Measurements from ENCODE around the gene H1-8.

The H1-8 gene

DNA sequence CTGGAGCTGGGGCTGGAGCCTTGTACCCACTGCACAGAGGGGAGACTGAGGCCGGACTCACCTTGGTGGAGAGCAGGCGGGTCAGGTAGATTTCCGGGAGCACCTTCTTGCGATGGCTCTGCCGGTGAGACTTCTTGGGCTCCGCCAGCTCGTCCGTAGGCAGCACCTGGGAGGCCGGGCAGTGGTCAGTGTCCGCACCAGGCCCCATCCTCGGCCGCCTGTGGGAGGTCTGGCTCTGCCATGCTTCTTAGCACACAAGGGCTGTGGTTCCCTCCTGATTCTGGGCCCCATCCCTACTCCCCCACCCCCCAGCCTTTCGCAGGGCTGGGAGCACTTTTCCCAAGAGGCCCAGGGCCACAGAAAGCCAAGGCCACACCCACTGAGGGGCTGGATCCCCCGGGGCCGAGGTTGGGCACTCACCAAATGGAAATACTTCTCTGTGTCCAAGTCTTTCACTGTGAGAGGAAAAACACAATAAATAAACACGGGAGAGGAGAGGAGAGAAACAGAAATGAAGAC, 17.4 kb downstream of the H1-8 start:
- no peak for DNase-seq
- TF ChIP-seq GATA1 (IDR thresholded peaks at IDR 0.05; ENCODE audit: low read depth, low read length) (no peak), POLR2A (IDR thresholded peaks at IDR 0.05; ENCODE audit: low read length) (no peak)

DNA sequence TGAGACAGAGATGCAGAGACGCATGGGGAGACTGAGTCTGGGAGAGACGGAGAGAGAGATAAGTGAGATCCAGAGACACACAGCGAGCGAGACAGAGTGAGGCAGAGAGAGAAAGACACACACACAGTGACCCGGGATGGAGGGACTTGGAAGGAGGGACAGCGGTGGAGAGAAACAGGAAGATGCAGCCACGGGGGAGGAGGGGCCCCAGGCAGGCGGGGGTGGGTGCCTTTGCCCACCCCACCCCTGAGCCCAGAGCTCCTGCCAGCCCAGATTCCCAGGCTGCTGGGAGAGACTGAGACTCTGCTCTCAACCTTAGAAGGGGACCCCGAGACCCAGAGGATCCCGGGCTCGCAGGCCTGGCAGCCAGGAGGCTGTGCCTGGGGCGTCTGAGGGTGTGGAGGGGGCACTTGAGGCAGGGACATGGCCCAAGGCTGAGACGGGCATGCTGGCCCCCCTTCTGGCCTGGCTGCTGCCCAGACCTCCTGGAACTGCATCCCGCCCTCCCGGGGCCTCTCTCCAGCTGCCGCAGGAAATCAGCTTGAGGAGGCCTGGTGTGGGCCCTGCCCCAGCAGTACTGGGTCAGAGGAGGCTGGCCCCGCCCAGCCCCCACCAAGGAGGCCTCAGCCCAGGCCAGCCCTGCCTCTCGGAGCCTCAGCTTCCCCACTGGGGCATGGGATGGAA, 18.1 kb downstream of the H1-8 start:
- TF ChIP-seq POLR2A (IDR thresholded peaks at IDR 0.05; ENCODE audit: low read length): no peak
- TF ChIP-seq GATA1 (IDR thresholded peaks at IDR 0.05; ENCODE audit: low read depth, low read length): no peak
- DNase-seq: no peak

DNA sequence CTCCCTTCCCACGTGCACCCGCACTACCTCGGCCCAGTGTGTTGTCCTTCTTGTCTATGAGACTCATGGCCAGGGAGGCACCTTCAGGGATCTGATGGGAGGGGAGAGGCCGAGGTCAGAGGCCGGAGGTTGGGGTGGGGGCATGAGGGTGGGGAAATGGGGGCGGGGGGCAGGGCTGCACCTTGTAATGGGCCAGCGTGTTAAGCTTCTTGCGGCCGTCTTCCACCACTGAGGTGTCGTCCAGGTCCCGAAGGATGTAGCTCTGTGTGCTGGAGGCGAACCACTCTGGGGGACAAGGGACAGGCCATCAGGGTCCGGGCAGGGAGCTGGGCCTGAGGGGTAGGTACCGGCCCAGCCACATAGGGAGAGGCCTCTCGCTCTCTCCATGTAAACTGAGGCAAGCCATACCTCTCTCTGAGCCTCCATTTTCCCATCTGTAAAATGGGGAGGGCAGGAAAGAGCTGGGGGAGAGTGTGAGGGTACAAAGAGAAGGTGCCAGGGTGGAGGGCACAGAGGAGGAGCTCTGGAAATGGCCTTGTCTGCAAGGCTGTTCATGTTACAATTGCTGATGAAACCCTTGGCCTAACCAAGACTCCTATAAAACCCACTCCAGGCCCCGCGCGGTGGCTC, 18.8 kb downstream of the H1-8 start:
- TF ChIP-seq POLR2A (IDR thresholded peaks at IDR 0.05; ENCODE audit: low read length) (no peak), GATA1 (IDR thresholded peaks at IDR 0.05; ENCODE audit: low read depth, low read length) (no peak)
- DNase-seq: no peak

GRCh38 chr3:129562803-129563202, 19.8 kb downstream of the H1-8 start:
- TF ChIP-seq GATA1 (IDR thresholded peaks at IDR 0.05; ENCODE audit: low read depth, low read length): no peak
- TF ChIP-seq POLR2A (IDR thresholded peaks at IDR 0.05; ENCODE audit: low read length): no peak
- DNase-seq: no peak

DNA sequence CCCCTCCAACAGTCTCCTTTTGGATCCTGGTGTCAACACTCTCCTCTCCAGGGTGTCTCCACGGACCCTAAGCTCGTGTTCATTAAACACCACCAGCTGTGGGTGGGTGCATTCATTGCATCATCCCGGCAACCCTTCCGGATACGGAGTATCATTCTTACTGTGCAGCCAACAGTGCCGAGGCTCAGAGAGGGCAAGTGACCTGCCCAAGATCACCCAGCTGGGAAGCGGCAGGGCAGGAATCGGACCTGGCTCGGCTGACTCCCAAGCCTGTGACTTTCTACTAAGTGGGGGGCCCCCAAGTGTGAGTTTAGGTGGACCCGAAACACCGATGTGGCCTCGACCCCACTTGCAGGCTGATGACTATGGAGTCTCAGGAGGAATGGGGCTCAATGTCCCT, 20.4 kb downstream of the H1-8 start:
- TF ChIP-seq POLR2A (IDR thresholded peaks at IDR 0.05; ENCODE audit: low read length) (no peak), GATA1 (IDR thresholded peaks at IDR 0.05; ENCODE audit: low read depth, low read length) (no peak)
- DNase-seq: no peak

DNA sequence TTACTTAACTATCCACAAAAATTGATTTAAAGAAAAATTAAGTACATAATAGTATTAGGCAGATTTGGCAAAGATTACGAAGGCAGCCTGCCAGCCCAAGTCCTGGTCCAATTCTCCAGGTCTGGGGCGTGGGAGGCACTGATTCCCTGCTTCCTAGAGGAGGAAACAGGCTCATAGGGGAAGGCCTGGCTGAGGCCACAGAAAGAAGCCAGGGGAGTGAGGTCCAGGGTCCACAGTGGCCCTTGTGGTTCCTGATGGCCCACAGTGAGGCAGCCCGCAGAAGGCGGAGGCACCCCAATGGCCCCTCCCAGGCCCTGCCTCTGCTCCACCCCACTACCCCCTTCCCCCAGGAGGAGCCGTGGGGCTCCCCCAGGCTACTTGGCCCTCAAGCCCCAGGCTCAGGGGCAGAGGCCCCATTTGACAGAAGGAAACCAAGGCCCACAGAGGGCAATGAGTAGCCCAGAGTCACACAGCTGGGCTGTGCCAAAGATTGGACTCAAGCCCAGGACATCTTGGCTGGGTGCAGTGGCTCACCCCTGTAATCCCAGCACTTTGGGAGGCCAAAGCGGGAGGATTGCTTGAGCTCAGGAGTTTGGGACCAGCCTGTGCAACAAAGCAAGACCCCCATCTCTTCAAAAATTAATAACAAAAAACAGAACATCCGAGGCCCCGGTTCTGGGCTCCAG, 21.0 kb downstream of the H1-8 start:
- no peak for DNase-seq
- TF ChIP-seq POLR2A (IDR thresholded peaks at IDR 0.05; ENCODE audit: low read length): no peak

DNA sequence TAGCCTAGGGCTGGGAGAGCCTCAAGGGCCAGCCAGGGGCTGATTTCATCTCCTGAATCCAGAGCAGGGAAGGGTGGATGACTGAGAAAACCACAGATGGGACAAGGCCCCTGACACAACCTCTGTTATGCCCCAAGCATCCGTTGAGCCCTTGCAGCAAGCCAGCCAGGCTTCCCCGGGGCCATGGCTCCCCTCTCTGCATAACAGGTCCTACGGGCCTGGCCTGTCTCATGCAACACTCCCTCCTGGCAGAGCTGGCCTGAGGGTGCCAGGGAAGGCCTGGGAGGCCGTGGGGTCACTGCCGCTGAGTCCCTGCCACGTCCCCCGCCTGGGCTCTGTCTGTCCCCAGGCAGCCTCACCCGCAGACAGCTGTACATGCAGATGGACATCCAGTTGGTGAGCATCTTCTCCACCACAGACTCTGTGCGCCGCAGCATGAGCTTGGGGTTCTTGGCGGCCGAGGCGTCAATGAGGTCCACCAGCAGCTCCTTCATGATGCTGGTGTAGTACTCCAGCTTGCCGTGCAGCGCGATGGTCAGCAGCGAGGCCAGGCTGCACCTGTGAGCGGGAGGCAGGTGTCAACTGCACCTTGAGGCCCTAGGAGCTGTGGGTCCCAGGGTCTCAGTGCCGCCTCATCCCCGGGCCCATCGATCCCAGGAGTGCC, 22.1 kb downstream of the H1-8 start:
- DNase-seq: no peak
- TF ChIP-seq GATA1 (IDR thresholded peaks at IDR 0.05; ENCODE audit: low read depth, low read length): no peak
- TF ChIP-seq POLR2A (IDR thresholded peaks at IDR 0.05; ENCODE audit: low read length): no peak

DNA sequence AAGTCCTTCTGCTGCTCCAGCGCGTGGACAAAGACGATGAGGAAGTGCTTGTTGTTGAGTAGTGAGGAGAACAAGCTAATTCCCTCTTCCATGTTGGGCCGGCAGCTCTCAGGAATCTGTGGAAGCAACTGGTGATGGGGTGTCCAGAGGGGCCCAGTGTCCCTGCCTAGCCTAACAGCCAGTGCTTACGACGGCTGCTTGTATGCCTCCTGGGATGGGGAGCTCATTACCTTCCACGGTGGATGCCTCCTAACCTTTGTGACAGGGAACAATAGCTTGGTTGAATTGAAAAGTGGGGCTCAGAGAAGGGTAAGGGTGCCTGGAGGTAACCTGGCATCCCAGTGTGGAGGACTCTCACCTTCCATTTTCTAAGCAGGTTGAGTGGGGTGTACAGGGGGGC, 22.9 kb downstream of the H1-8 start:
- TF ChIP-seq POLR2A (IDR thresholded peaks at IDR 0.05; ENCODE audit: low read length) (no peak), GATA1 (IDR thresholded peaks at IDR 0.05; ENCODE audit: low read depth, low read length) (no peak)
- no peak for DNase-seq

DNA sequence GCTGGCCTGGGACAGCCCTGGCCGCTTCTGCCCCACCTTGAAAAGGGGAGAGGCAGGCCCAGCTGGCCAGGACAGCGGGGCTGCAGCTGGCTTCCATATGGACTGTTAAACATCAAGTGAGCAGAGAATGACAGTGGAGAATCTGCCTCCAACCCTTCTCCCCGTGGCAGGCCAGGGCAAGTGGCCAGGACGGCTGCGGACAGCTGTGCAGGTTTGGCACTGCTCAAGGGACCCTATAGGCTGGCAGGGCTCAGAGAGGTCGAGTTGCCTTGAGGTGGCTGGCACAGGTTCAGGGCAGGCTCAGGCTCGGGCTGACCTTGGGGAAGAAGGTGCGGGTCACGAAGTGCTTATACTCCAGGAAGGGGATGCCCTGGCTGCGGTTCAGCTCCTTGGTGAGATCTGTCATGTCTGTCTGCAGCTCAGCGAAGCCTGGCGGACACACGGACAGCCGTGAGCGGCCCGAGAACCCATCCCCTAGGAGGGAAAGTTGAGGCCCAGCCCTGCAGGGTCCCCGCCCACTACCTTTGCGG, 24.3 kb downstream of the H1-8 start:
- DNase-seq: no peak
- TF ChIP-seq POLR2A (IDR thresholded peaks at IDR 0.05; ENCODE audit: low read length): peak; percentile 11
- no peak for TF ChIP-seq GATA1 (IDR thresholded peaks at IDR 0.05; ENCODE audit: low read depth, low read length)

DNA sequence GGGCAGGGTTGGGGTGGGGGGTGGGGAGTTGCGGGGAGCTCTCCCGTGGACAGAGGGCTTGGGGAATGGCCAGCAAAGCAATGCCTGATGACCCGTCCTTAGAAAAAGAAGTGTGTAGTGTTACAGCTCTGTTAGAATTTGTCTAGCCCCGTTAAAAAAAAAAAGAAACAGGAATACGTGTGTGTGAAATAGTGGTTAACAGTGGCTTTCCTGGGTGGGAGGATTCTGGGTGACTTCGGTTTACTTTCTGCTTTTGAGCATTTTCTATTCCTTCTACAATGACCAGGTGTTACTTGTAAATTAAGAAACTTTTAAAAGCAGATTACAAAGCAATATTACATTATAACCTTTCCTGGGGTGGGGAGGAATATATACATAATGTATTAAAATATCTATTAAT, 25.0 kb downstream of the H1-8 start:
- TF ChIP-seq POLR2A (IDR thresholded peaks at IDR 0.05; ENCODE audit: low read length) (no peak), GATA1 (IDR thresholded peaks at IDR 0.05; ENCODE audit: low read depth, low read length) (no peak)
- no peak for DNase-seq

GRCh38 chr3:129569856-129570255, 26.9 kb downstream of the H1-8 start:
- no peak for DNase-seq
- TF ChIP-seq GATA1 (IDR thresholded peaks at IDR 0.05; ENCODE audit: low read depth, low read length) (no peak), POLR2A (IDR thresholded peaks at IDR 0.05; ENCODE audit: low read length) (no peak)

DNA sequence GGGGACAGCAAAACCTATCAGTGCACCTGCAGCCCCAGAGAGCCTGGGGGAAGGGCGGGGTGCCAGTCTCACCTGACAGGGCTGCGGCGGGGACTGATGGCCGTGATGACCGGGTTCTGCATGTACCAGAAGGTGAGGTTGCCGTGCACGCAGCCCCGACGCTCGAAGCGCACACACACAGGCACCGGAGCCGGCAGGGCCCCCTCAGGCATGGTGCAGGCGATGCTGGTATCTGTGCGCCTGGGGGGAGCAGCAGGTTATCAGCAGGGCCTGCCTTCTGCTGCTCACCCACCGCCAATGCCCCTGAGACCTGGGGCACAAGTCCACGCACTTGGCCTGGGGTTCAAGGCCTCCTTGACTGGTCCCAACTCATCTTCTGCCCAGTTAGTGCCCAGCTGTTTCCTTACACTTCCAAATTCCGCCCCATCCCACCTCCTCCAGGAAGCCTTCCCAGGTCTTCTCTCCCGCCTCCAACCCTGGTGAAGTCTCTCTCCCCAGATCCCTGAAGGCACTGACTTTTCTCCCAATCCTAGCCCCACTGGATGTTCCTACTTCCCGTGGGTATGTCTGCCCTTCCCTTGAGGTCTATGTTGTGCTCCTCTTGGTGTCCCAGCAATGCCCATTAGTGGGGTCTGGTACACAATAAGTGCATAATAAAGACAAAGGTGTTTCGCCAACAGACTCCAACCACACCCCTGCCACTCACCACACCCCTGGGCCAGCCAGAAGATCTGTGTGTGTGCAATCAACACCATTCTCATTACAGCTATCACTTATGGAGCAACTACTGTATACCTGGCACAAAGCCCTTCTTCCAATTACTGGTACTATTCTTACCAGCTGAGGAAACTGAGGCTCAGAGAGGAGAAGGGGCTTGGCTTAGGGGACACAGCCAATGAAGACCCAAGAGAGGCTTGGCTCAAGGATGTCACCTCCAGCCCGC, 28.9 kb downstream of the H1-8 start:
- no peak for DNase-seq
- TF ChIP-seq POLR2A (IDR thresholded peaks at IDR 0.05; ENCODE audit: low read length) (no peak), GATA1 (IDR thresholded peaks at IDR 0.05; ENCODE audit: low read depth, low read length) (no peak)

- DNase-seq: no peak
- TF ChIP-seq GATA1 (IDR thresholded peaks at IDR 0.05; ENCODE audit: low read depth, low read length) (no peak), POLR2A (IDR thresholded peaks at IDR 0.05; ENCODE audit: low read length) (no peak)
Measured at GRCh38 chr3:129572603-129573002, 29.6 kb downstream of the H1-8 start.
